Activated B cell treated with CpG ODN at 0.5 μM for 24 hours (primary cell): ENCODE results near the gene IP6K1. TPM values are rescaled to one million over a fixed set of nuclear protein-coding genes. Genes with fewer than 3 reads are reported as not detected.

ENCODE experiments used
- ATAC-seq: fragments of 200-7000 bp; cut with Tn5 transposase; one replicate; pipeline ENCODE4 v1.10.0; 2021; ENCODE audit warnings: low read depth, mild to moderate bottlenecking, moderate library complexity
- CTCF ChIA-PET: fragments of 350-600 bp; sonication (Branson Sonifier 250); formaldehyde crosslinking; loops from one replicate; lab custom pipeline; 2021; ENCODE audit warnings: antibody characterized with exemption; lab: Charles Lee
- POLR2A ChIA-PET: fragments of 350-600 bp; sonication (Branson Sonifier 250); formaldehyde crosslinking; loops from one replicate; lab custom pipeline; 2021; ENCODE audit warnings: antibody characterized with exemption; lab: Charles Lee
- DNase-seq: peaks from one replicate; pipeline ENCODE4 v3.0.0; 2022
- H3K27ac Mint-ChIP-seq: one replicate; pipeline ENCODE4 v1.8.0; 2020; ENCODE audit warnings: mixed read lengths
- H3K27me3 Mint-ChIP-seq: one replicate; pipeline ENCODE4 v1.8.0; 2021; ENCODE audit warnings: mixed read lengths
- H3K36me3 Mint-ChIP-seq: one replicate; pipeline ENCODE4 v1.8.0; 2021; ENCODE audit warnings: low read depth, mixed read lengths
- H3K4me1 Mint-ChIP-seq: one replicate; pipeline ENCODE4 v1.8.0; 2021; ENCODE audit warnings: mixed read lengths
- H3K4me3 Mint-ChIP-seq: one replicate; pipeline ENCODE4 v1.8.0; 2020; ENCODE audit warnings: mild to moderate bottlenecking, mixed read lengths
- H3K9me3 Mint-ChIP-seq: one replicate; pipeline ENCODE4 v1.8.0; 2020; ENCODE audit warnings: mixed read lengths
- intact Hi-C: fragments of 100-400 bp; cut with micrococcal nuclease; formaldehyde crosslinking; loops from one replicate; pipeline ENCODE4 v1.15.1; 2024
- total RNA-seq: library from RNA; stranded (reverse); gene quantifications from 2 replicates; pipeline ENCODE4 v1.2.3, GENCODE V29; 2022
- TF ChIP-seq, protein P1 (sequence below): fragments of 200-600 bp; IDR thresholded peaks from one replicate; pipeline ENCODE4 v1.8.0; 2022; ENCODE audit warnings: antibody characterized with exemption, mild to moderate bottlenecking

IP6K1 gene
- total RNA-seq, 1 donor from 2014 or later, result 47.6 TPM

GRCh38 chr3:49707113-49707480 is 79.2 kb downstream of the IP6K1 start:
- intact Hi-C loops, result no loop called here
- no peak for ATAC-seq
- DNase-seq, result no peak
- POLR2A ChIA-PET, result no interaction called here
- TF ChIP-seq, protein P1, sequence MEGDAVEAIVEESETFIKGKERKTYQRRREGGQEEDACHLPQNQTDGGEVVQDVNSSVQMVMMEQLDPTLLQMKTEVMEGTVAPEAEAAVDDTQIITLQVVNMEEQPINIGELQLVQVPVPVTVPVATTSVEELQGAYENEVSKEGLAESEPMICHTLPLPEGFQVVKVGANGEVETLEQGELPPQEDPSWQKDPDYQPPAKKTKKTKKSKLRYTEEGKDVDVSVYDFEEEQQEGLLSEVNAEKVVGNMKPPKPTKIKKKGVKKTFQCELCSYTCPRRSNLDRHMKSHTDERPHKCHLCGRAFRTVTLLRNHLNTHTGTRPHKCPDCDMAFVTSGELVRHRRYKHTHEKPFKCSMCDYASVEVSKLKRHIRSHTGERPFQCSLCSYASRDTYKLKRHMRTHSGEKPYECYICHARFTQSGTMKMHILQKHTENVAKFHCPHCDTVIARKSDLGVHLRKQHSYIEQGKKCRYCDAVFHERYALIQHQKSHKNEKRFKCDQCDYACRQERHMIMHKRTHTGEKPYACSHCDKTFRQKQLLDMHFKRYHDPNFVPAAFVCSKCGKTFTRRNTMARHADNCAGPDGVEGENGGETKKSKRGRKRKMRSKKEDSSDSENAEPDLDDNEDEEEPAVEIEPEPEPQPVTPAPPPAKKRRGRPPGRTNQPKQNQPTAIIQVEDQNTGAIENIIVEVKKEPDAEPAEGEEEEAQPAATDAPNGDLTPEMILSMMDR, result no peak
- H3K4me3 Mint-ChIP-seq, result no peak overlapping the region
- peaks cover 33% of the 10 kb centered on the region for H3K36me3 Mint-ChIP-seq
- no peaks in the 10 kb centered on the region for H3K9me3 Mint-ChIP-seq
- no peak overlapping the region for H3K27ac Mint-ChIP-seq
- no peaks in the 10 kb centered on the region for H3K27me3 Mint-ChIP-seq
- peaks cover 4% of the 10 kb centered on the region for H3K4me1 Mint-ChIP-seq
- CTCF ChIA-PET, result no interaction called here

GRCh38 chr3:49706456-49707112 is 79.8 kb downstream of the IP6K1 start:
- TF ChIP-seq, protein P1, result no peak
- Mint-ChIP-seq H3K36me3 (peaks cover 34% of the 10 kb centered on the region), H3K4me3 (no peak overlapping the region), H3K9me3 (no peaks in the 10 kb centered on the region), H3K27me3 (no peaks in the 10 kb centered on the region), H3K4me1 (peaks cover 4% of the 10 kb centered on the region), H3K27ac (no peak overlapping the region)
- ChIA-PET POLR2A (no interaction called here), CTCF (no interaction called here)
- DNase-seq (no peak), ATAC-seq (no peak)
- intact Hi-C loops, result no loop called here

DNA sequence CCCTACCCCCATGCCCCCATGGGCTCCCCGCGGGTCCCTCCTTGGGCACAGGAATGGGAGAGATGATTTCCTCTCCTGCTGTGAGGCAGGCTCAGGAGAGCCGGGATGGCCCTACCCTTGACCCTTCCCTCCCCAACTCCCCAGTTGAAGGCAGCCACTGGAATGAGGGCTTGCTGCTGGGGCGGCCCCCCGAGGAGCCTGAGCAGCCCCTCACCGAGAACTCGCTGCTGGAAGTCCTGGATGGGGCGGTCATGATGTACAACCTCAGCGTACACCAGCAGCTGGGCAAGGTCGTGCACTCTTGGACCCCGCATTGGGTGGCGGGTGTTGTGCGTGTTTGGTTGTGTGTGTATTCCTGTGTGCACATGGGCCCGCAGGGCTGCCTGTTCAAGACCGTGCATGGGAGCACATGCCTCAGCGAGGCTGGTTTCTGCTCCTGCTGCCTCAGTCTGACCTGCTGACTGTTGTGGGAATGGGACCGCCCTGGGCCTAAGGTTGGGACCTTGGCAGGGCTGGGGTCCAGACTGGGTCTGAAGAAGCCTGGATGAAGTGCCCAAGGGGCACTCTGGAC is 80.9 kb downstream of the IP6K1 start:
- H3K4me1 Mint-ChIP-seq, result peaks cover 4% of the 10 kb centered on the region
- no peak overlapping the region for H3K4me3 Mint-ChIP-seq
- no peak overlapping the region for H3K27ac Mint-ChIP-seq
- H3K9me3 Mint-ChIP-seq, result no peaks in the 10 kb centered on the region
- H3K36me3 Mint-ChIP-seq, result peaks cover 41% of the 10 kb centered on the region
- ChIA-PET CTCF (no interaction called here), POLR2A (no interaction called here)
- TF ChIP-seq, protein P1, result no peak
- ATAC-seq (no peak), DNase-seq (no peak)
- H3K27me3 Mint-ChIP-seq, result no peaks in the 10 kb centered on the region
- intact Hi-C loops, result no loop called here

DNA sequence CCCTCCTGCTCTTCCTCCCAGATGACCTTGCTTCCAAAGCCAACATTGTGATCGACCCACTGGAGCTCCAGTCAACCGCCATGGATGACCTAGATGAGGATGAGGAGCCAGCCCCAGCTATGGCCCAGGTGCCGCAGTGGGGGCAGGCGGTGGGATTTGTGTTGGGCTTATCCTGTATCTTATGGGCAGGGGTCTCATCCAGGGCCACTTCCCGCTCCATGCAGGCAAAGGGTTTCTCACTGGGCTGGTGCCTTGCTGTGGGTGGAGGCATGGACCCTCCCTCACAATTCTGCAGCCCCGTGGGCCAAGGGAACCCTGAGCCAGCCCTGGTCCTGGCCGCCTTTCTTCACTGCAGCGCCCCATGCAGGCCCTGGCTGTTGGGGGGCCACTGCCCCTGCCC is 81.7 kb downstream of the IP6K1 start:
- Mint-ChIP-seq H3K4me1 (peaks cover 4% of the 10 kb centered on the region), H3K9me3 (no peaks in the 10 kb centered on the region), H3K4me3 (no peak overlapping the region), H3K27ac (no peak overlapping the region), H3K36me3 (peaks cover 44% of the 10 kb centered on the region), H3K27me3 (no peaks in the 10 kb centered on the region)
- intact Hi-C loops, result no loop called here
- ATAC-seq, result no peak
- no peak for DNase-seq
- TF ChIP-seq, protein P1, result no peak
- CTCF ChIA-PET, result interaction anchor here (2.0 kb wide), 2 partner anchors 134 to 165 kb away, joined by 8 to 9 read pairs; no protein-coding TSS in a partner anchor
- POLR2A ChIA-PET, result interaction anchor here (0.5 kb wide), 1 partner anchor 101 kb away, joined by 4 read pairs; no protein-coding TSS in a partner anchor

GRCh38 chr3:49703956-49704355 is 82.4 kb downstream of the IP6K1 start:
- Mint-ChIP-seq H3K4me3 (no peak overlapping the region), H3K9me3 (no peaks in the 10 kb centered on the region), H3K36me3 (peaks cover 47% of the 10 kb centered on the region), H3K4me1 (peaks cover 4% of the 10 kb centered on the region), H3K27me3 (no peaks in the 10 kb centered on the region), H3K27ac (no peak overlapping the region)
- no peak for ATAC-seq
- POLR2A ChIA-PET, result no interaction called here
- no peak for DNase-seq
- CTCF ChIA-PET, result interaction anchor here (0.7 to 2.0 kb wide), 7 partner anchors 9 to 202 kb away, joined by 3 to 9 read pairs (median 5); partner anchors contain the start of gene AMIGO3
- TF ChIP-seq, protein P1, result no peak
- intact Hi-C loops, result loop anchor here (1.0 kb wide), 3 partner anchors 98 to 522 kb away; no protein-coding TSS in a partner anchor
